ENCODE data around the gene NOTUM.
A peak's percentile ranks its signal among the peaks of the same experiment; 100 is the strongest.

The NOTUM gene

DNA sequence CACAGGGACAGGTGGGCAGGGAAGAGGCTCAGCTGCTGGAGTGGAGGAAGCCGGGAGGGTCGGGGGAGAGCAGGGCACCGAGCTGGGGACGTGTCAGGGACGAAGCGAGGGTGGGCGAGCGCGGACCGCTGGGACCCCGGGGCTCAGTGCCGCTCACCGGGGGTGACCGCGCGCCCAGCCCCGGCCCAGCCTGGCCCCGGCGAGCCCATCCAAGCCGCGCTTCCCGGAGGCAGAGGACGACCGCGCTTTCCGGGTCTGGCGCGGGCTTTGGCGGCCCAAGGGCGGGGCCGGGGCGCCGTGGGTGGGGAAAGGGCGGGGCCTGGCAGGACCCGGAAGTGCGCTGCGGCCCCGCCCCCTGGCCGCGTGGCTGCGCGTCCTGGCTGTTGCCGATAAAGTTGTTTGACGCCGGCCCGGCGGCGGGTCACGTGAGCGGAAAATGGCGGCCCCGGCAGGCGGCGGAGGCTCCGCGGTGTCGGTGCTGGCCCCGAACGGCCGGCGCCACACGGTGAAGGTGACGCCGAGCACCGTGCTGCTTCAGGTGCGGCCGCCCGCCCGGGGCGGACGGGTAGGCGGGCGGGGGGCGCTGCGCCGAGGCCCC lies 16.3 kb upstream of the NOTUM start, which contains the start of gene ASPSCR1:
ASPSCR1 (plus strand) TSS at position 419 of the 598 bp plus-strand sequence; CDS start at position 437, 18 bp downstream.
- peak; percentile 93 for DNase-seq

DNA sequence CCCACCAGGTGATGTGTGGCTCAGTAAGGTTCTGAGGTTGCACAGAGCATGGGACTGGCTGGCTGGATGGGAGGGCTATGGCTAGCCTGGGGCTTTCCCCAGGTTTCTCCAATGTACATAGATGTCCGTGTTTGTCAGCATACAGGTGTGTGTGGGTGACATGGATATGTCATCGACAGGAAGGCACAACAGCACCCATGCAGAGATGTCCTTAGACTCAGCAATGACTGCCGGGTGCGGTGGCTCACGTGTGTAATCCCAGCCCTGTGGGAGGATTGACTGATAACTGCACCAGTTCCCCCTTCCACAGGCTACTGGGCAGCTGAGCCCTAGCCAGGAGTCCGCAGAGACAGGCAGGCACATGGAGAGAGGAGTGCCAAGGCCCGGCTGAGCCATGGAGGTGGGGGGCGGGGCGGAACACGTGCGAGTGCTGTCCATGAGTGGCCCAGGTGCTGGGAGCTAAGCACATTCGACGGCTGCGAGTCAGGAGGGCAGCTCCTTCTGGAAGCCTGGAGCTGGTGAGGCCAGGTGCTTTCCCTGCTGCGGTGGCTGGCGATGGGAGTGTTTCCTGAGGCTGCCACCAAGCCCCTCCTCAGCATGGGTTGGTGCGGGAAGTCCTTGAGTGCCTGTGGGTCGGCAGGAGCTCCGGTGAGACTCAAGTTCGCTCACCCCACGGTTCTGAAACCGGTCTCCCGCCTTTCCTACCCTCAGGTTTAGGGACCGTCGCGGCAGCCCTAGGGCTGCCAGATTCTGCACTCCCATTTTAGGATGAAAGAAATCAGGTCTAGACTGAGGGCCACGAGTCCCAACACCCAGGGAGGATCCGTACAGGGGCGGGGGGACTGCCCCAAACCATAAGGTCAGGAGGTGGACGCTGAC lies 15.6 kb upstream of the NOTUM start:
- no peak for DNase-seq

DNA sequence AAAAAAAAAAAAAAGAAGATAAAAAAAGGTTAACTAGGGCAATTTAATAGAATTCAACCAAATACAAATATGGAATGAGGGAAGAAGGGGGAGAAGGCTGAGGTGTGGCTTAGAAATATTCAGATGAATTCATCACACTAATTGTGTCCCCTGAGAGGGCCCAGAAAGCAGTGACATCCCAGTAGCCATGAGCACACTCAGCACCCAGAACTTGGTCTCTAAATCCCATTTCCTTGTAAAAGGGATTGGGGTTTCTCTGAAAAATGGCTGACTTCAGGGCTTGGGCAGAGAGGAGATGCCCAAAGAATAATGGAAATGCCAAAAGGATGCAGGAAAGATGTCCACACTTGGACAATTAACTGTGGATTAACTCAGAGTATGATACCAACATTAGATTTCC lies 12.4 kb upstream of the NOTUM start:
- no peak for DNase-seq

DNA sequence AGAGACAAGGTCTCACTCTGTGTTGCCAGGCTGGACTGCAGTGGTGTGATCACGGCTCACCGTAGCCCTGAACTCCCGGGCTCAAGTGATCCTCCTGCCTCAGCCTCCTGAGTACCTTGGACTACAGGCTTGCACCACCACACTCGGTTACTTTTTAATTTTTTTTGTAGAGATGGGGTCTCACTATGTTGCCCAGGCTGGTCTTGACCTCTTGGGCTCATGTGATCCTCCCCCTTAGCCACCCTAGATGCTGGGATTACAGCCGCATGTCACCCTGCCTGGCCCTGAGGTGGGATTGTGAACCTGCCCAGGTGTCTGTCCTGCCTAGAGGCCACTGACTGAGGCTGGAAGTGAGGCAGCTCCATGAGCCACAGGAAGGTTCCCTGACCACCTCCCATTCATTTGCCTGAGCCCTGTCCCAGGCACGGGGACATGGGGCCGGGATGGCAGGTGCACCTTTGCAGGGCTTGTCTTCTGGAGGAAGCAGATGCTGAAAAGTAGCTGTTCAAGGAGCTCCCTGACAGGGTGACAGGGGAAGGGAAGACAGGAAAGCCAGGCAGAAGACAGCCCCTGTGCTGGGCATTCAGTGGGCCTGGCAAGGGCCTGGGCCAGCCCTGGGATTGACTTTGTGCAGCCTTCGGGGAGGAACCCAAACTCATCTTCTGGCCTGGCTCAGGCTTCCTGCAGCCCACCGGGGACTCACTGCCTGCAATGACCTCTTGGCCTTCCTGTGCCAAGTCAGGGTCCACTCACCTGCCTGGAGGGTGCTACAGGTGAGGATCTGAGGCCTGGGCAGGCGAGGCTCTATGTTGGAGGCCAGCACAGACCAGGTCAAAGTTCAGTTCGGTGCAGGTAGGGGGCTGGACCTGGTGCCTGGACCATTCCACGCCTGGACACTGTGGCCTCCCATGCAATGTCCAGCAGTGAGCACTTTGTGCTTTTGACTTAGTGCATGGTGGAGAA lies 8.1 kb upstream of the NOTUM start:
- DNase-seq, result no peak

DNA sequence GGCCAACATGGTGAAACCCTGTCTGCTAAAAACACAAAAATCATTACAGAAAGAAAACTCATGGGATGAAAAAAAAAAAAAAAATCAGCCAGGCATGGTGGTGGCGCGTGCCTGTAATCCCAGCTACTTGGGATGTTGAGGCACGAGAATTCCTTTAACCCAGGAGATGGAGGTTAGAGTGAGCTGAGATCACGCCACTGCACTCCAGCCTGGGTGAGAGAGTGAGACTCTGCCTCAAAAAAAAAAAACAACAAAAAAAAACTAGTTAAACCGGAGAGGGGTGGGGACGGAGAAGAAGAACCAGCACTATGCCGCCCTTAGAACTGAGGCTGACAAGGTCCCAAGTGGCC lies 7.4 kb upstream of the NOTUM start:
- no peak for DNase-seq

DNA sequence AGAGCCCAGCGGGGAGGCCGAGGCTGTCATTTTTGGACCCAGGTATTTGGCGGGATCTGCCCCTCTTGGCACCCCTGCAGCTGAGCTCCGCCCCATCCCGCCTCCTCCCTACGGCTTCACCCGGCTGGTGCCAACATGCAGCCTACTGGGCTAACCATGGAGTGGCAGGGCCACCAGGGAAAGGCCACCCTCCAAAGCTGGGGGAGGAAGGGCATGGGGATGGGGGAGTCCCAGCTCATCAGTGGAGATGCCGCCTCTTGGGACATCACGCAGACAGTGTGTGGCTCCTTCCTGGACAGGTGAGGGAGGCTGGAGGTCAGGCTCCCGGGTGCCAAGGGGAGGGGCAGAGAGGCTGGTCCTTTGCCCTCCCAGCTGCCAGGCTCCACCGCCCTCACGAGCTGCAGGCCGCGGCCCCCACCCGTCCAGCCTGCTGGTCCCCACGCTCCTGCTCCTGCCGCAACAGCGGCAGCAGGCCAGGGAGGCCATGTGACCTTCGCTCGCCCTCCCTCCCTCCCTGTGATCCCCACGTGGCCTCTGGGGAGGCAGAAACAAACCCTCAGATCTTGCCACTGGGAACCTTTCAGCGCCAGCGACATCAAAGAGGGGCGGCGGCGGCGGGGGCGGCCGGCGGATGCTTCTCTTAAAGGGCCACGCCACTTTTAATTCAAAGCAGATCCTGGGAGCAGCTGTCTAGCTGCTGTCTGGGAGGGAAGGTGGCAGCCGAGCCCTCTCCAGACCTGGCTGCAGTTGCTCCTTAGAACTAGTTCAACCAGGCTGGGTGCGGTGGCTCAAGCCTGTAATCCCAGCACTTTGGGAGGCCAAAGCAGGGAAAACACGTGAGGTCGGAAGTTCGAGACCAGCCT lies 6.8 kb upstream of the NOTUM start:
- peak; percentile 61 for DNase-seq

DNA sequence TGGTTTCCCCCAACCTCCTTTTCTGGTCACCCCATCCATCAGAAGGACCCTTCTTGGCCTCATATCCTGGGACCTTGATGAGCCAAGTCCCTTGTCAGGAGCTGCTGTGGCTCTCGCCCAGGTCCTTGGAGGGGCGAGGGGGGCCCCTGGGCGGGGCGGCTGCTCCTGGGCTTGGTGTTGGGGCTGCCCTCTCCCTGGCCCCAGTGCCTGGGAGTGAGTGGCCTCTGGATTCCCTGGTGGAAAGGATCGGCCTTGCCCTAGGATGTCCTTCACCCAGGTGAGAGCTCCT lies 6.2 kb upstream of the NOTUM start:
- DNase-seq, result no peak

DNA sequence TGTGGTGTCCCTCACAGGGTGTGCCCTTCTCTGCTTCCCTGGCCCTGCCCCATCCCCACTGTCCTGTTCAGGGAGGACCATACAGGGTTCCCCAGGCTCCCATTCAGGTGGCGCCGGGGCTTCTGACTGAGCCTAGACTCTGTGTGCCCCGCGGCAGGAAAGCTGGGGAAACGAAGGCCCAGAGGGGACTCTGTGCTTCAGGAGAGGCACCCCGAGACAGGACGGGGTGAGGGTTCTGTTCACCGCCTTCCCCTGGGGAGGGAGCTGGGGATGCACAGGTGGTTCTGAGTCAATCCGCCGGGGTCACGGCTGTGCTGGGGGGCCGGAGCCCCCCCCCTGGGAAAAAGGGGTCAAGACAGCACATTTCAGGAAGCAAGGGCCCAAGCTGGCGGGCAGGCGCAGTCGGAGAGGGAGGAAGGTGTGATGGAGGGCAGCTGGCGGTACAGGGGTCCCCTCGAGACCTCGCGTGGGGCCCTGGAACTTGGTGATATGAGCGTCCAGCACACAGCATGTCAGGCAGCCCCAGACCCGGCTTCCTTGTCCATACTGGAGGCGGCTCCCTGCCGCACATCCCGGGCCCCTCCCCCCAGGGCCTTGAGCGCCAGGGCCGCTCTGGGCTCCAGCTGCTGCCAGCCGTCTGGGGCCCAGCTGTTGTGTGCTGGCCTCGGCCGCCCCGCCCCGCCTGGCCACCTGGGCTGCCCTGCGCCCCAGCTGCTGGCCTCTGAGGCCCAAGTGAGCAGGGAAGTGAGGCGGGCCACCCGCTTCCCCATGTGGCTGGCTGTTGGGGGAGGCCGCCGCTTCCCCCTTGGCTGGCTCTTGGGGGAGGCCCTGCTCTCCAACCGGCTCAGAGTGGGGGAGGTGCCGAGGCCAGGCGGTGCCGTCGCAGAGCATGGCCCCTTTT lies 5.6 kb upstream of the NOTUM start:
- DNase-seq, result peak; percentile 11

DNA sequence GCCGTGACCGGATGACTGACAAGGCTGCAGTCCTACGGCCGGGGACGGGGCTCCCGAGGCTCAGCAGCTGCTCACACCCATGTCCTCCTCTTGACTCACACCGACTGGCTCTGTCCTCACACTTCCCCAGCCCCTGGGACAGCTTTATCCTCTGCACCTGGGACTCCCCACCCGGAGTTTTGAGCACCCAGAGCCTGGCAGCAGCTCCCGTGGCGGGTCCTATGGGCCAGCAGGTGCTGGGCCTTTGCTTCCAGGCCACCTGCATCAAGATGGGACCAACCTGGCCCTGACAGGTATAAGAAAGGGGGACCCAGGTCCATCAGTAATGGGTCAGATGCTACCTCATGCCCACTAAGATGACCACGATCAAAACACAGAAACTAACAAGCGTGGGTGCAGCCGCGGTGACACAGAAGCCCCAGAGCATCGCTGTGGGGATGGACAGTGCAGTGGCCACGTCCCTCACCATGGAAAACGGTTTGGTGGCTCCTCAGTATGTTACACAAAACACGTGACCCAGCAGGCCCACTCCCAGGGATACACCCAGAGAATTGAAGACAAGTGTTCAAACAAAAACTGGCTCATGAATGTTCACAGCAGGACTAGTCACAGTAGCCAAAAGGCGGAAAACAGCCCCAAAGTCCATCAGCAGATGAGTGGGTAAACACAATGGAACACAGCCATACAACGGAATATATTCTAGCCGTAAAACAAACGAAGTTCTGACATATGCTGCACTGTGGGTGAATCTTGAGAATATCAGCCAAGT lies 3.3 kb upstream of the NOTUM start:
- DNase-seq, result no peak

DNA sequence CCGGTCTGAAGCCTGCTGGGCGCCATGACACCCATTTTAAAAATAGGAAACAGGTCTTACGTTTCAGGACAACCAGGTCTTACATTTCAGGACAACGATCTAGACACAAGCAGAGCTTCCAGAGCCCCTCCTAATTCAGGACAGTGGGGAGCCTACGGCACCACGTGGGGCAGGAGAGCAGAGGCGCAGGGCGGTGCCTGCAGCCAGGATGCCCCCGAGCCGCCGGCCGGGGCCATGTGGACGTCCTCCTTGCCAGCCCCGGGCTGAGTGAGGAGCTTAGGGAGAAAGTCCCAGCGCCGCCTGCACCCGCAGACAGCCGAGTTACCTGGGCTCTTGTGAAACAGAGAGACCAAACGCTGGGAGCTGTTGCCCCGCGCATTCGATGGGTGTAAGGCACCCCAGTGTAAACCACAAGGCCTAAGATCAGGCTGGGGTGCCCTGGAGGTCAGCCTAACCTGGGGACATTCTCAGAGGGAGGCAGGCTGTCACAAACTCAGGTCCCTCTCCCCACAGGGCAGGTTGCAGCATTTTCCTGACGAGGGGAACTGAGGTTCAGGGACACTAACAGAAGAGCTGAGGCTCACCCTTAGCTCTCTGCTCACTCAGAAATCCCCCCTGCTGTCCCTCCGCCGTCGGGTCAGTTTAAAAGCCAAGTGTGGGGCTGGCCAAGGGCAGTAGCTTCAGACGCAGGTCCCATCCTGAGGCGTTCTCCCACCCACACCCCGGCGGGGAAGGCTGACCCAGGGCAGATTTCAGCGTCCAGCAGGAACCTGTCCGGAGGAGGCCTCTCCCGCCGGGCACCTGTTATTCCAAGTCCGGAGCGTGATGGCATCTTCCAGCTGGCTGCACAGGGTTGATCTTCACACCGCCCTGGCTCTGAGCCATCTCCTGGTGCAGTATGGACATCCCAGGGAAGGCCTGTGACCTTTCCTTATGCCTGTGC lies 1.8 kb upstream of the NOTUM start:
- DNase-seq, result no peak

DNA sequence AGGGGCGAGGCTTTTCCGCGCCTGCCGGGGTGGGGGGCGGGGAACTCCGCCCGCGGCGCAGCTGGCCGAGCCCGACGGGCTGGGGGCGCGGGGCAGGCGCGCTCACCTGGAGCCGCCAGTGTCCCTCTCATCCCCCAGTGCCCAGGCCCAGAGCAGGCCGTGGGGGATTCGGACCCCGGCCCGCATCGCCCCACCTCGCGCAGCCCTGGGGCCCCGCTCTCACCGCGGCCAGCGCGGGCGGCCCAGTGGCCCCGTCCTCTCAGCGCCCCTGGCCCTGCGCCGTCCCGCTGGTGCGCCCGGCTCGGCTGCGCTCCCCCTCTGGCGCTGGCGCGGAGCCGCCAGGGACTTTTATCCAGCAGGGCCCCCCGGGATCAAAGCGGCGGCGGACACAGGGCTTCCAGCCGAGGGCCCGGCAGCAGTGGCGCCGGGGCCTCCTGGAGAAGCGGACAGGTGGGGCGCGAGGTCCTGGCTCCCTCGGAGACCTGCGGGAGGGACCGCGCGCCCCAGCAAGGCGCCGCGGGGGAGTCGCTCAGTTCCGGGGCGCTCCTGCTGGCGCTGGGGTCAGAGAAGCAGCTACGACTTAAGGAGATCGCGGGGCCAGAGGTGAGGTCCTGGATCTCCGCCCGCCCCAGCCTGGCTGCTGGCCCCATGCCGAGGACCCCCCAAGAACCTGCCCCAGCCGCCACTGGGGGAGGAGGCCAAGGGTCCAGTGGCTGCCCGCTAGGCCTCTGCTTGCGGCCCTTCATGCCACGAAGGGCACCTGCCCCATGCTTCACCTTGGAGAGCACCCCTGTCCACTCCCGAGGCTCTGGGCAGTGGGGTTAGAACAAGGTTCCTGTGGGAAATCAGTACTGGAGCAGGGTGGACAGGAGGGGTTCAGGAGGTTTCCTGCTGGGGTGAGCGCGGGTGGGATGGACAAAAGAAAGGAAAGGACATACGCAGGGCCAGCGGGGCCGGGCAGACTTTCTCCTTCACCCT lies 823 bp upstream of the NOTUM start:
- no peak for DNase-seq

DNA sequence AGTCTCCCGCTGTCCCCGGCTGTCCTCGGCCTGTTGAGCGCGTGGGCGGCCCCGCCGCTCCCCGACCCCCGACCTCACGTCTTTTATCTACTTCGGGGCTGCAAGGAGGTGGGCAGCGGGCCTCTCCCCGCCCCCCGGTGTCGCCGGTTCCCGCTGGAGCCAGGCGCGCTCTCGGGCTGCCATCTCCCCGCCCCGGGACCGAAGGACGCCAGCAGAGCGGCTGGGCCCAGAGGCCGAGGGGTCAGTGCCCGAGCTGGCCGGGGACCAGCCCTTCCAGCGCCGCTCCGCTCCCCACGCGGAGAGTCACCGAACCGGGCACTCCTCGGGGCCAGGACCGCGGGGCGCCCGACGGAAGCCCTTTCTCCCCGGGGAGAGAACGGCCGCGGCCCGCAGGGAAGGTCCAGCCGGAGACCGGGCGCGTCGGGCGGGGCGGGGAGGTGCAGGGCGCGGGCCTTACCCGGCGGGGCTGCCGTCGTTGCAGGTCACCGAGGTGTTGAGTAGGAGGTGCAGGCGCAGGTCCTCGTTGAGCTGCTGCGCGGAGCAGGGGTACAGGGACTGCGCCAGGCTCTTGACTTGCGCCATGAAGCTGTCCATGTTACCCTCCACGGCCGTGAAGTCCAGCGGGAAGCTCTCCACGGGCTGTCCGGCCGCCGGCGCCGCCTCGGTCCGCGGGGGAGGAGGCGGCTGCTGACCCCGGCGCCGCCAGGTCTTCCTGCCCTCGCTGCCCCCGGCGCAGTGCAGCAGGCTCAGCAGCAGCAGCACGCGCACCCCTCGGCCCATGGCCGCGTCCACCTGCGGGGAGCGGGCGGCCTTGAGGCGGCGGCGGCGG lies 643 bp downstream of the NOTUM start:
- no peak for DNase-seq

DNA sequence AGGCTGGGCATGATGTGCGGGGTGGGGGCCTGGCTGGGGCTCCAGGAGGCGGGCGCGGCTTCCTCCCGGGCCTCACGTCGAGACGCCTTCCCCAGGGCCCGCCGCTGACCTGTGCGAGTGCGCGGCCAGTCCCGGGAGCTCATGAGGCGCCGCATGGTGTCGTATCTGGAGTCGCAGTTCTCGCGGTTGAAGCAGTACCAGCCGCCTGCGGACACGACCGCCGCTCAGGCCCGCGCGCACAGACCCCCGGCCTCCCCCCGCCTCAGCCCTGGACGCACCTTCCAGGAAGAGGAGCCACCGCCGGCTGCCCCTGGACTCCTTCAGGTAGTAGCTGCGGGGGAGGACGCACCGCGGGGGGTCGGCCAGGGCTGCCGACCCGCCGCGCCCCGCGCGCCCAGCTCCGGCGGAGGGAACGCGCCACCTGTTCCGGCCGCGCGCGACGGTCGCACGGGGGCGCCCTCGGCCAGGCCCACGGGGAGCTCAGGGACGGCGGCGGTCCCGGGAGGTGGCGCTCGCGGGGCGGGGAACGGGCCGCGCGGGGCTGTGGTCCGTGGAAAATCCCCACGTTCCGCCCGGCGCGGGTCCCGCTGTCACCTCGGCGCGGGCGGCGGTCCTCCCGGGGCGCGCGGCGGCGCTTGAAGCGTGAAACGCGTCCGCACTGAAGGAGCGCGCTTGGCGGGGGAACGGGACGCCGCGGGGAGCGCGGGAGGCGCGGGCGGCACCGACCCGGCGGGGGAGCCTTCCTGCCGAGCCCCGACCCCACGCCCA lies 1.4 kb downstream of the NOTUM start:
- DNase-seq, result peak; percentile 51

DNA sequence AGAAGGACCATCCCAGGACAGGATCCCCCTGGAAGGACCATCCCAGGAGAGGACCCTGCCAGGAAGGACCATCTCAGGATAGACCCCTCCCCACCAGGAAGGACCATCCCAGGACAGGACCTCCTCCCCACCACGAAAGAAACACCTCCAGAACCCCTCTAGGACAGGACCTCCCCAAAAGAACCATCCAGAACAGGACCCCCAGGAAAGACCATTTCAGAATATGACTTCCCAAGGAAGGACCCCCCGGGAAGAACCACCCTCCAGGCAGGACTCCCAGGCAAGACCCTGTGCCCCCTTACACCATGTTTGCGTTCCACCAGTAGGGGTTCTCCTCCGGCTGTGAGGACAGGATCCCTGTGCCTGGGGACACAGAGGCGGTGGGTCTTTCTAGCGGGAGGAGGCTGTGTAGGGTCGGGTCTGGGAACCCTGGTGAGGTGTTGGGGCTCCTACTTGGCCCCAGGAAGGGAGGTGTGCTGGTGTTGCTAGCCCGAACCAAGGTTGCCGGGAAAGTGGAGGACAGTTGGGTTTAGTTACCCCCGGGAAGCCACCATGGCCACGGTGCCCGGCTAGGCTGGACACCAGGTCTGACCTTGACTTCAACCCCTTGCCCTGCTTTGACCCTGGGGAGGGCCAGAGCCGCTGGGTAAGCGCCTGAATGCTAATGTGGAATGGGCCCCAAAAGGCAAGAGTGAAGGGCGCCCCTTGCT lies 2.2 kb downstream of the NOTUM start:
- no peak for DNase-seq

DNA sequence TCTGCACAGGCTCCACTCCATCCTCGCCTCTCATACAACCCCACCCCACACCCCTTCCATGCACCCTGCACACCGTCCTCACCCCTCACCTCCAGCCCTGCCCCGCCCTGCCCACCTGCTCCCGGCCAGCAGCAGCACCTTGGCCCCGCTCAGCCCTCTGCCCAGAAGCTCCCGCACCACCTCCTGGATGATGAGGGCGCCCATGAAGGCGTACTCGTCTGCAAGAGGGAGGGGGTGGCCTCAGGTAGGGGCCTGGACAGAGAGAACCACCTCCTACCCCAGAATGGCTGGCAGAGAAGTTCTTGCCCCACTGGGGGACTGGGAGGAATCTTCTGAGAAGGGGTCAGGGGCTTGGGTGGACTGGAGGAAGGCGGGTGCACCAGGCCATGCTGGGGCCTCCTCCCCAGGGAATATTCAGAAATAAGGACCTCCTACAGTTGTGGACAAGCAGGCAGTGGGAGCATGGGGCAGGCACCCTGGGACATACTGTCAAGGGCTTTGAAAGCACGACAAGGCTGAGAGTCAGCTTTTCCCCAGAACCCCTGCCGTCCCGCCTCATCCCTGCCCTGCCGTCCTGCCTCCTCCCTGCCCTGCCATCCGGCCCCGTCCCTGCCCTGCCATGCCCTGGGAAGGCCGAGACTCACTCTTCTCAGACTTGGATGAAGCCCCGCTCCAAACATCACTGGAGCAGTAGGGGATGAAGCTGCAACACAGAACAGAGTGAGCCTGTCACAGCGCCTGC lies 3.1 kb downstream of the NOTUM start:
- DNase-seq, result no peak
